GM18909 (cell line): Measurements from ENCODE around the gene HPGDS.
"Not testable (repeated sequence)": the region's sequence is repeated elsewhere in the genome, so short reads cannot be mapped to it uniquely, and the experiment has no call there.

Experiments
- ATAC-seq: cut with Tn5 transposase; IDR thresholded peaks from one replicate; pipeline ENCODE4 v1.9.1; 2021; ENCODE audit warnings: mild to moderate bottlenecking; ENCODE audit not compliant: unreplicated experiment, poor library complexity

The HPGDS gene

GRCh38 chr4:94342694-94343093 is at the start of gene HPGDS:
Gene HPGDS, minus strand, starts transcription at chr4:94342836. Its CDS starts 8,207 bp downstream, at chr4:94334629.
- ATAC-seq: no peak

GRCh38 chr4:94390804-94391410 is 48.3 kb upstream of the HPGDS start:
- no peak for ATAC-seq

GRCh38 chr4:94389595-94390267 is 47.1 kb upstream of the HPGDS start:
- no peak for ATAC-seq

GRCh38 chr4:94387965-94388364 is 45.3 kb upstream of the HPGDS start:
- not testable (repeated sequence) for ATAC-seq

- not testable (repeated sequence) for ATAC-seq
These were observed 42.8 kb upstream of the HPGDS start for GRCh38 chr4:94385452-94385851.

- not testable (repeated sequence) for ATAC-seq
These were observed 40.3 kb upstream of the HPGDS start for GRCh38 chr4:94382891-94383290.

GRCh38 chr4:94378047-94378446 is 35.4 kb upstream of the HPGDS start:
- ATAC-seq: no peak

- no peak for ATAC-seq
These were observed 34.7 kb upstream of the HPGDS start for GRCh38 chr4:94377294-94377693.

- no peak for ATAC-seq
These were observed 32.7 kb upstream of the HPGDS start for GRCh38 chr4:94375364-94375763.

DNA sequence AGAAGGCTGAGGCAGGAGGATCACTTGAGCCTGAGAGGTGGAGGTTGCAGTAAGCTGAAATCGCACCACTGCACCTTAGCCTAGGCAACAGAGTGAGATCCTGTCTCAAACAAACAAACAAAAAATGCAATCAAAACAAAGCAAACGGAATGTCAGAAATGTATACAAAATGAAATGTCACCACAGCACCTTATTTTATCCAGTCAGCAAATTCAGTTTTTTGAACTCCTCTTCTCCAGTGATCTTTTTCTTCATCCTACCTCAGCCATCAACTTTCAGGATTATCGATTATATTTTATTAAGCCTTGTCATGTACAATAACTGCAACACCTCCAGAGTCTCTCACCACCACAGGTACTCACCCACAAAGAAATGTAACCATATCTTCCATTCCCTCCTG is 31.1 kb upstream of the HPGDS start:
- ATAC-seq: no peak

GRCh38 chr4:94372991-94373390 is 30.4 kb upstream of the HPGDS start:
- ATAC-seq: no peak

- ATAC-seq: no peak
These were observed 29.8 kb upstream of the HPGDS start for GRCh38 chr4:94372228-94372978.

DNA sequence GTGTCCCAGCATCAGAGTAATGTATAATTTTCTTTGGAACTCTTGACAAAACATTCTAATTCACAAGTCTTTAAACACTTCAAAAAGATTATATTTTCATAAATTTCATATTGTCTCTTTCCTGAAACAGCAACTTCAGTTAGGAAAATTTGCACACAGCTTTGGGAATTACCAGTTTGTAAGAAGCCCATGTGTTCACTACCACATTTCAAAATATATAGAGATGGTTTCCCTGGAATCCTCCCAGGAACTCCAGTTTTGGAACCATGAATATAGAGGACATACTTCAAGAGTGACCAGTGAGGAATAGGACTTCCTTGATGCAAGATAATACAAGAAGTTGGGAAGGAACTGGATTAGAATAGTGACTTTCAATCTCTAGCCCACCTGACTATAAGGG is 28.7 kb upstream of the HPGDS start:
- ATAC-seq: no peak

GRCh38 chr4:94370533-94371254 is 28.1 kb upstream of the HPGDS start:
- ATAC-seq: no peak

DNA sequence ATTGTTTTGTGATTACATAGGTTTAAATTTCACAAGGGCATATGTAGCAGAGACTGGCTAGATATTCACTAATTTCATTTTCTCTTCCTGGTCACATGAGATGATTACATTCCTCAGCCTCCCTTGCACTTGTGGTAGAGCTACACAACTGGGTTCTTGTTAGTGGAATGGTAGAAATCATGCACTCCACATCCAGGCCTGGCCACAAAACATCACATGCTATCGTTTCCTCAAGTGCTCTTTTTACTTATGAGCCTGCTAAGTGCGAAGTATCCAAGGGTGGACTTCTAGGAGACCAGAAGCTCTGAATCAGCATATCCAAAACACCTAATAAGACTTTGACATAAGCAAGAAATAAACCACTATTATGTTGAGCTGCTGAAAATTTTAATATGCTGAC is 26.4 kb upstream of the HPGDS start:
- ATAC-seq: no peak

DNA sequence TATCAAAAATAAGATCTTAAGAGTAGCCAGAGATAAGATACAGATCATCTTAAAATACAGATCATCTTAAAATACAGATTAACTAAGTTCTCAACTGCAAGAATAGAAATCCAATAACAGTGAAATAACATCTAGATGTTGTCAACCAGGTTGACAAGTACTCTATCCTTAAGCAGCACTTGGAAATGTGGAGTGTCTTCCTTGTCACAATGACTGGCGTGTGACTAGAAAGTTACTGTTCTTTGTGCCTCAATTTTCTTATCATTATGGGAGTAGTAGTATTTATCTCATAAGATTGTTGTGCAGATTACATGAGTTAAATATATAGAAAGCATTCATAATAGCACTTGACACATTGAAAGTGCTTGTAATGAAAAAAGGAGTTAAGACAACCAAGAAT is 25.8 kb upstream of the HPGDS start:
- no peak for ATAC-seq

- no peak for ATAC-seq
These were observed 22.7 kb upstream of the HPGDS start for GRCh38 chr4:94365304-94365703.

DNA sequence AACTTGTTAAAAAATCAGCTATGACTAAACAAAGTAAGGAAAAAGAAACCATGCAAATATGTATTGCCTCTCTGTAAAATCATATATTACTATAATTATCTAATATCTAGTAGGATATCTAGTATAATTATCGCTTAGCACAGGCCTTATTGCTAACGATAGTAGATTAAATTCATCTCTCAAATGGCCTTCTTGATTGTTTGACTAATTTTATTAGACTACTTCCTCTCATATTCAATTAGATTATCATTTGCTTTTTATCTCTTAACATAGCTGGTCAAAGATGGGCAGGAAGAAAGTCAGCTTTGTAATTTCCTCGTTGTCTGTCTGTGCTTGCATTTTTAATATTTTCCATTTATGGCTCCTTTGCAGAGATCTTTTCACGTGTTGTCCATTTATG is 21.9 kb upstream of the HPGDS start:
- no peak for ATAC-seq

DNA sequence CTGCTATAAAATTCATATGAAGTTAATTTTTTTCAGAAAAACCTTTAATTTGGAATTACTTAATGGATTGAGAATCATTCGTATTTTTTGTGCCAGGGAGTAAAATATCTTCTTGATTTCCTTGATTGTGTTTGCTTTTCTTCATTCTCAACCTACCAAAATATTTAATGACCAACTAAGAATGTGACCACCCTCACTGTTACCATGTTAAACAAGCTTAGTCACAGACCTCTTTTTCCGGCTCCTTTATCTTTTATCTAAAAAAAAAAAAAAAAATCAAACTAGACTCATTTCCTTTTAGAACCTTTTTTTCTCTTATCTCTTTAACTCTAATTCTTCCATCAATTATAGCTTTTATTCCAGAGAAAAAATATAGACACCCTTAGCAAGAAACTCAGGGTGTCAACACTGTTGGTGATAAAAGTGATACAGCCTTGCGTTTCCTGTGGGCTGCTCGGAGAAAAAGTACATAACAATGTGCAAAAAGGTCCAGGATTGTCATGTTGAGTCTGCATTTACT is 20.6 kb upstream of the HPGDS start:
- no peak for ATAC-seq

DNA sequence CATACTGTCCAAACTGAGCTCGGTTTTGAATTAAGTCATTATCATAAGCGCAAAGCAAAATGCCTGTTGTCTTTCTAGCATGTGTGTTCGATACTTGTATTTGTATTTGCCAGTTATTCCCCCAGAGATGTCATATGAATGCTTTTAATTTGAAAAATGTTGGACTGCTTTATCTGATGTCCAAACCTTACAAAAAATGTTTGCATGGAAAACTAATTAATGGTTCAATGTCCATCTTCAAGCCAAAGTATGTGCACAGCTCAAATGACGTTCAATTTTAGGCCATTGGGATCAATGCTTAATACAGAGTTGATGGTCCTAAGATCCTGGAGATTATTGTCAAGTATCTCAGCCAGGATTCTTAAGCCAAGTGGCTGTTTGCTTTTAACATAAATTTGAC is 17.2 kb upstream of the HPGDS start:
- no peak for ATAC-seq

DNA sequence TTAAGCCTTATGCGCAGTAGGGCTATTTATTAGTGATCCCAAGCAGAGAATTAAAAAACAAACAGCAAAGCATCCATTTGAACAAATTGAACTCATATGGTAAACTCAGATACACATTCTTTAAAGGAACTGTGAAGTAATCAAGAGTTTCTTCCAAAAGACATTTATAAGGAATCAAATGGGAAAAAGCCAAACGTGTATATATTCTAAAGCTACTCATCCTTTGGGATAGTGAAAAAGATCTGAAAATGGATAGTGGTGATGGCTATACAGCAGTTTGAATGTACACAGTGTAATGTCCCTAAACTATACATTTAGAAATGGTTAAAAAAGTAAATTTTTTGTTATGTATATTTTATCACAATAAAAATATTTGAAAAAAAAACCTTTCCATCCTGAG is 16.6 kb upstream of the HPGDS start:
- no peak for ATAC-seq
